Lower leg skin (tissue), 4 donors: ENCODE measurements around the gene SENP2. TPM values are rescaled to one million over a fixed set of nuclear protein-coding genes. Genes with fewer than 3 reads are reported as not detected.
"Not testable (repeated sequence)": the region's sequence is repeated elsewhere in the genome, so short reads cannot be mapped to it uniquely, and the experiment has no call there.

Experiments
- DNase-seq, 2 donors: peaks; one replicate each; pipeline ENCODE4 v3.0.0-alpha.2; 2019; ENCODE audit warnings: low spot score in 2 of 2
- H3K4me3 ChIP-seq: fragments of 200-600 bp; sonication (generic); 2 replicates; pipeline ENCODE4 v1.5.1; 2017; ENCODE audit warnings: mild to moderate bottlenecking, low read depth; ENCODE audit not compliant: poor library complexity, severe bottlenecking
- CTCF ChIP-seq, 3 donors: fragments of 450-650 bp; IDR thresholded peaks; one replicate each; pipeline ENCODE4 v1.5.1; 2016; ENCODE audit warnings: antibody characterized with exemption in 3 of 3, mild to moderate bottlenecking in 3 of 3, moderate library complexity in 2 of 3
- POLR2A ChIP-seq, 2 donors: fragments of 450-650 bp; IDR thresholded peaks; one replicate each; pipeline ENCODE4 v1.6.1; 2016 to 2017; ENCODE audit warnings: antibody characterized with exemption in 2 of 2, mild to moderate bottlenecking in 1 of 2, moderate library complexity in 1 of 2
- WGBS, 2 donors: methylation state at CpG; one replicate each; pipeline ENCODE4 v1.1.5; 2018; 5-methylcytosine and 5-hydroxymethylcytosine counted together
- intact Hi-C: fragments of 100-400 bp; cut with DNase I; formaldehyde crosslinking; loops from one replicate; pipeline ENCODE4 v1.15.0; 2023; ENCODE audit warnings: low total_unique reads
- total RNA-seq, 4 donors: library from RNA; depleted of rRNA; stranded (reverse); fragments of >200 nt; gene quantifications; one replicate each; pipeline ENCODE4 v1.1.0, GENCODE V29; 2016

The SENP2 gene
- total RNA-seq, 4 donors from 2014 or later = 19.9 to 45.9 (median 30.9) TPM

- no peak overlapping the region for H3K4me3 ChIP-seq
- no peak for TF ChIP-seq POLR2A (IDR thresholded peaks at IDR 0.05)
- TF ChIP-seq CTCF (IDR thresholded peaks at IDR 0.05) = no peak
- intact Hi-C loops = no loop called here
- DNase-seq = no peak
- WGBS, 2 donors = 82% methylated on average over 15 of the region's 15 CpGs
Observed at GRCh38 chr3:185657691-185658503, 71.8 kb downstream of the SENP2 start.

- peak; percentile 87 to 94 for DNase-seq
- TF ChIP-seq CTCF (IDR thresholded peaks at IDR 0.05) = no peak
- TF ChIP-seq POLR2A (IDR thresholded peaks at IDR 0.05) = no peak
- intact Hi-C loops = no loop called here
- H3K4me3 ChIP-seq = no peak overlapping the region
- 21 to 32% methylated on average over 8 of the region's 8 CpGs for WGBS, 2 donors
Observed at GRCh38 chr3:185658504-185658912, 72.4 kb downstream of the SENP2 start.

DNA sequence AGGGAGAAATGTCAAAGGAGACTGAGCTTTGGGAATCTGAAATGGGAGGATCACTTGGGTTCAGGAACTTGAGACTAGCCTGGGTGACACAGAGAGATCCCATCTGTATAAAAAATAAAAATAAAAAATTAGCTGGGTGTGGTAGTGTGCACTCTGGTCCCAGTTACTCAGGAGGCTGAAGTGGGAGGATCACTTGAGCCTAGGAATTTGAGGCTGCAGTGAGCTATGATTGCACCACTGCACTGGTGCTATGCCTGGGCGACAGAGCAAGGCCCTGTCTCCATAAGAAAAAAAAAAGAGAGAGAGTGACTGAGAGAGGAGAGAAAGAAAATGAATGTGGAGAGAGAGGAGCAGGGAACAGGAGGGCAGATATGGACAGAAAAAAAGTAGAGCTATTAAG is 72.8 kb downstream of the SENP2 start:
- intact Hi-C loops = no loop called here
- 41 to 64% methylated on average over 1 of the region's 1 CpG for WGBS, 2 donors
- no peak for DNase-seq
- TF ChIP-seq POLR2A (IDR thresholded peaks at IDR 0.05) = no peak
- no peak for TF ChIP-seq CTCF (IDR thresholded peaks at IDR 0.05)
- H3K4me3 ChIP-seq = no peak overlapping the region

DNA sequence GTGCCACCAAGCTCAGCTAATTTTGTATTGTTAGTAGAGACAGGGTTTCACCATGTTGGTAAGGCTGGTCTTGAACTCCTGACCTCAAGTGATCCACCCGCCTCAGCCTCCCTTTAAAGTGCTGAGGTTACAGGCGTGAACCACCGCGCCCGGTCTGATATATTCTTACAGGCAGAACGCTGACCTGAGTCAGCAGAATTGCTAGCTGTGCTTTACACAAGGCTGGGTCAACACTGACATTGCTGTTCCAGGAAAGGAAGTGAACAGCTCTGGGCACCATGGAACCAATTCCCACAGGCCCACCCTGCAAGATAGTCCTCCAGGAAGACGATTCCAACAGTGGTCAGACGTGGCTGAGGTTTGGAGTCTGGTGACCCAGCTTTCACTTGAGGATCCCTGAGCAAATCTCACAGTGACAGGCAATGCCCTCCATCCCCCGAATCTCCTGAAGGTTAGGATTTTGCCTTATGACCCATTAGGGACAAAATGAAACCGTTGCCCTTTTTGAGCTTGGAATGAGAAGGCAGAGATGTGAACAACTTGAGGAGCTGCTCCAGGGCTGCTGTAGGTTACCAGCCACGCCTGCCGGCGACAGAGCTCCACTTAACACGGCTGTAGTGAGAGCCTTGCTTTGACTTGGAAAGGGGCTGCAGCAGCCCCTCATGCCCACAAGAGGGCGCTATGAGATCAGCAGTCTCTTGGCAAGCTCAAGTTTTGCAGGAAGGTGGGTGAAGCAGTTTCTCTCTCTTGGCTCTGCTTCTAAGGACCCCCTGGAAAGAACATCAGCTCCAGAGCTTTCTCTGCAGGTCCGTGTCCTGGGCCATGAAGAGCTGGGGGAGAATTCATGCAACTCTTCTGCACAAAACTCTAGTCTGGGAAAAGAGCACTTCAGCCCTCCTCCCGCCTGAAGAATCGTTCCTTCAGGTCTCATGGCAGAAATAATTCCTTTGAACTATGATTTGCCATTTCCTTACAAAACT is 74.1 kb downstream of the SENP2 start:
- TF ChIP-seq POLR2A (IDR thresholded peaks at IDR 0.05) (no peak), CTCF (IDR thresholded peaks at IDR 0.05) (peak in 1 of 3 donors; percentile 71)
- intact Hi-C loops = no loop called here
- H3K4me3 ChIP-seq = no peak overlapping the region
- DNase-seq = peak; percentile 79 to 93
- 37 to 42% methylated on average over 16 to 18 of the region's 18 CpGs for WGBS, 2 donors

- H3K4me3 ChIP-seq, intact Hi-C loops: not testable (repeated sequence)
- DNase-seq = peak in 1 of 2 donors; percentile 8
- 91 to 92% methylated on average over 10 of the region's 10 CpGs for WGBS, 2 donors
Observed at GRCh38 chr3:185661296-185661695, 75.2 kb downstream of the SENP2 start.

DNA sequence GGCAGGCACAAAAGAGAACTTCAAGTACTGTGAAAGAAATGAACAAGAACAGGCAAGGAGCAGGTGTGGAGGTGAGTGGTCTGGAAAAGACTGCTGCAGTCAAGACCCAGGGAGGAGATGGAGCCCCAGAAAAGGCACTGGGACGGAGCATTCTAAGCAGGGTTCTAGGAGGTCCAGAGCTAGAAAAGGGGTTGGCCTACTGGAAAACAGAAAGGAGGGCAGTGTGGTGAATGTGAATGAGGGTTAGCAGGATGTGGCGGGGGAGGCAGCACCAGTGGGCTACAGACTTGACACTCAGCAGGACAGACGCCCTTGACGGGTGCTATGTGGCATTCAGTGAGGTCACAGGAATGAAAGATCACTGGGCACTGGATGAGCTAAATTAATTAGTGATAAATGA is 75.7 kb downstream of the SENP2 start:
- no peak for DNase-seq
- H3K4me3 ChIP-seq = no peak overlapping the region
- intact Hi-C loops = no loop called here
- TF ChIP-seq CTCF (IDR thresholded peaks at IDR 0.05) = no peak
- TF ChIP-seq POLR2A (IDR thresholded peaks at IDR 0.05) = no peak
- WGBS, 2 donors = 90 to 100% methylated on average over 4 of the region's 4 CpGs
